ENCODE results near the gene SLC1A2. TPM values are rescaled to one million over a fixed set of nuclear protein-coding genes. Genes with fewer than 3 reads are reported as not detected.

Gene SLC1A2
- total RNA-seq, 4 donors from 2014 or later: 1.0 to 3.4 (median 2.0) TPM

GRCh38 chr11:35275786-35276170 is 143.6 kb downstream of the SLC1A2 start:
- no peaks in the 10 kb centered on the region for H3K9me3 ChIP-seq
- DNase-seq (ENCODE audit: low spot score in 2 of 2): no peak
- H3K27me3 ChIP-seq: no peaks in the 10 kb centered on the region
- H3K4me1 ChIP-seq: peaks cover 41% of the 10 kb centered on the region
- peak overlapping the region; percentile 91 for H3K27ac ChIP-seq
- 47% methylated on average over 1 of the region's 1 CpG for WGBS
- H3K4me3 ChIP-seq: no peak overlapping the region
- no peaks in the 10 kb centered on the region for H3K36me3 ChIP-seq
- TF ChIP-seq POLR2AphosphoS5 (IDR thresholded peaks at IDR 0.05): no peak
- TF ChIP-seq POLR2A (IDR thresholded peaks at IDR 0.05): no peak
- TF ChIP-seq EP300 (IDR thresholded peaks at IDR 0.05): no peak
- TF ChIP-seq, protein P1, sequence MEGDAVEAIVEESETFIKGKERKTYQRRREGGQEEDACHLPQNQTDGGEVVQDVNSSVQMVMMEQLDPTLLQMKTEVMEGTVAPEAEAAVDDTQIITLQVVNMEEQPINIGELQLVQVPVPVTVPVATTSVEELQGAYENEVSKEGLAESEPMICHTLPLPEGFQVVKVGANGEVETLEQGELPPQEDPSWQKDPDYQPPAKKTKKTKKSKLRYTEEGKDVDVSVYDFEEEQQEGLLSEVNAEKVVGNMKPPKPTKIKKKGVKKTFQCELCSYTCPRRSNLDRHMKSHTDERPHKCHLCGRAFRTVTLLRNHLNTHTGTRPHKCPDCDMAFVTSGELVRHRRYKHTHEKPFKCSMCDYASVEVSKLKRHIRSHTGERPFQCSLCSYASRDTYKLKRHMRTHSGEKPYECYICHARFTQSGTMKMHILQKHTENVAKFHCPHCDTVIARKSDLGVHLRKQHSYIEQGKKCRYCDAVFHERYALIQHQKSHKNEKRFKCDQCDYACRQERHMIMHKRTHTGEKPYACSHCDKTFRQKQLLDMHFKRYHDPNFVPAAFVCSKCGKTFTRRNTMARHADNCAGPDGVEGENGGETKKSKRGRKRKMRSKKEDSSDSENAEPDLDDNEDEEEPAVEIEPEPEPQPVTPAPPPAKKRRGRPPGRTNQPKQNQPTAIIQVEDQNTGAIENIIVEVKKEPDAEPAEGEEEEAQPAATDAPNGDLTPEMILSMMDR (IDR thresholded peaks at IDR 0.05): no peak

DNA sequence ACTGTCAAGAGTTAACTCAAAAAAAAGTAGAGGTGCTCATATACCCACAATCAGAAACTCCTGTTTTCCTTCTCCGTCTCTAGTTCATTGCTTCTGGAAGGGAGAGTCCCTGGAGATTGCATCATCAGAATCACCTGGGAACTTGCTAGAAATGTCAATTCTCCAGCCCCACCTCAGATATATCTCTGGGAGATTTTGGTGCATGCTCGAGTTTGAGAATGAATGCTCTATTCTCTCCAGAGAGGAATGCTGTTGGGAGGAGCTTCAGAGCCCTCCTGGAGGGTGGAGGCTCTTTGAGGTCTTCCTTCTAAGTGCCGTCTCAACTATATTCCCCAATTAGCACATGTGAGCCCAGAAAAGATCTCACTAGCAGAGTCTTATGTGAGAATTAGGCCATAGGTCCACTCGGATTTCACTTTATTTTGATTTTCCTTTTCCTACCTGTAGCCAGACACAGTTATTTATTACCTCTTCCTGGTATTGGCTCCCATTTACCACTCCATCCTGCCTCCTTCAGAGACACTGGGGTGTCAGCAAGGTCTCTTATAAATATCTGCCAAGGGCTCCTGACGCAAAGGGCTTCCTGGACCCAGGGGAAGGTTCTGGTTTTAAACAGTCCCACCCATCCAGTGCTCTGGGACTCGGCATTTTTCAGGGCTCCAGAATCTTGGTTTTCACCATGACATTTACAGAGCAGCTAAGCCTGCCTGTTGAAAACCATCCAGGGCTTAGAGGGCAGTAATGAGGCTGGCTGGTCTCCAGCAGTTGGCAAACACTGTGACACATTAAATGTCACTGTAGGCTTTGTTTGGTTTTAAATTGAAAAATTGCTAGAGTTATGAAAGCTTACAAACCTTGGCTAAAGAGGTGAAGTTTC is 144.2 kb downstream of the SLC1A2 start:
- WGBS: 24% methylated on average over 6 of the region's 6 CpGs
- peaks cover 38% of the 10 kb centered on the region for H3K4me1 ChIP-seq
- H3K4me3 ChIP-seq: no peak overlapping the region
- TF ChIP-seq, protein P1 (IDR thresholded peaks at IDR 0.05): no peak
- TF ChIP-seq POLR2AphosphoS5 (IDR thresholded peaks at IDR 0.05): peak in 1 of 3 donors; percentile 47
- no peaks in the 10 kb centered on the region for H3K9me3 ChIP-seq
- peak overlapping the region; percentile 91 for H3K27ac ChIP-seq
- no peaks in the 10 kb centered on the region for H3K36me3 ChIP-seq
- no peaks in the 10 kb centered on the region for H3K27me3 ChIP-seq
- peak; percentile 77 to 79 for DNase-seq (ENCODE audit: low spot score in 2 of 2)

GRCh38 chr11:35272391-35272902 is 146.9 kb downstream of the SLC1A2 start:
- Histone ChIP-seq H3K4me1 (peaks cover 36% of the 10 kb centered on the region), H3K27ac (no peak overlapping the region), H3K4me3 (no peak overlapping the region), H3K36me3 (no peaks in the 10 kb centered on the region), H3K27me3 (no peaks in the 10 kb centered on the region), H3K9me3 (no peaks in the 10 kb centered on the region)
- TF ChIP-seq POLR2AphosphoS5 (IDR thresholded peaks at IDR 0.05): no peak
- TF ChIP-seq EP300 (IDR thresholded peaks at IDR 0.05): no peak
- no peak for TF ChIP-seq POLR2A (IDR thresholded peaks at IDR 0.05)
- TF ChIP-seq, protein P1 (IDR thresholded peaks at IDR 0.05): no peak
- WGBS: 92% methylated on average over 5 of the region's 5 CpGs
- no peak for DNase-seq (ENCODE audit: low spot score in 2 of 2)

GRCh38 chr11:35271031-35271430 is 148.3 kb downstream of the SLC1A2 start:
- WGBS: 78% methylated on average over 3 of the region's 3 CpGs

GRCh38 chr11:35270342-35270741 is 149.0 kb downstream of the SLC1A2 start:
- DNase-seq (ENCODE audit: low spot score in 2 of 2): no peak
- TF ChIP-seq POLR2AphosphoS5 (IDR thresholded peaks at IDR 0.05) (no peak), POLR2A (IDR thresholded peaks at IDR 0.05) (no peak), EP300 (IDR thresholded peaks at IDR 0.05) (no peak)
- TF ChIP-seq, protein P1 (IDR thresholded peaks at IDR 0.05): no peak
- H3K4me3 ChIP-seq: no peak overlapping the region
- H3K4me1 ChIP-seq: peaks cover 17% of the 10 kb centered on the region
- no peaks in the 10 kb centered on the region for H3K9me3 ChIP-seq
- 50% methylated on average over 1 of the region's 1 CpG for WGBS
- no peaks in the 10 kb centered on the region for H3K27me3 ChIP-seq
- no peak overlapping the region for H3K27ac ChIP-seq
- no peaks in the 10 kb centered on the region for H3K36me3 ChIP-seq

More at GRCh38 chr11:35271031-35271430, 148.3 kb downstream of the SLC1A2 start:
- no peak for DNase-seq (ENCODE audit: low spot score in 2 of 2)
- H3K27me3 ChIP-seq: no peaks in the 10 kb centered on the region
- no peak overlapping the region for H3K4me3 ChIP-seq
- peaks cover 24% of the 10 kb centered on the region for H3K4me1 ChIP-seq
- no peaks in the 10 kb centered on the region for H3K9me3 ChIP-seq
- H3K36me3 ChIP-seq: no peaks in the 10 kb centered on the region
- TF ChIP-seq EP300 (IDR thresholded peaks at IDR 0.05) (no peak), POLR2A (IDR thresholded peaks at IDR 0.05) (no peak), POLR2AphosphoS5 (IDR thresholded peaks at IDR 0.05) (no peak)
- TF ChIP-seq, protein P1 (IDR thresholded peaks at IDR 0.05): no peak
- H3K27ac ChIP-seq: no peak overlapping the region
